CD4-positive, CD25-positive, alpha-beta regulatory T cell (primary cell): ENCODE data around the gene WFDC6. TPM values are rescaled to one million over a fixed set of nuclear protein-coding genes. Genes with fewer than 3 reads are reported as not detected.

Experiments
- ATAC-seq, 2 donors: fragments of 150-1000 bp; cut with Tn5 transposase; one replicate each; pipeline ENCODE4 v1.10.0; 2021; ENCODE audit warnings: low read depth in 2 of 2, moderate number of reproducible peaks in 2 of 2, moderate library complexity in 1 of 2
- DNase-seq, 3 donors: peaks; one replicate each; pipeline versions ENCODE4 v3.0.0 to v3.0.0-alpha.2; 2012 to 2022; ENCODE audit warnings: mixed read lengths in 1 of 3
- H3K27ac ChIP-seq: one replicate; pipeline ENCODE4 v1.7.0; 2013; ENCODE audit warnings: mild to moderate bottlenecking, low read length; ENCODE audit not compliant: insufficient read depth, poor library complexity, severe bottlenecking
- H3K27me3 ChIP-seq: one replicate; pipeline ENCODE4 v1.7.0; 2013; ENCODE audit warnings: low read length; ENCODE audit not compliant: control insufficient read depth, insufficient read depth
- H3K36me3 ChIP-seq: one replicate; pipeline ENCODE4 v1.7.0; 2013; ENCODE audit warnings: mild to moderate bottlenecking, low read length, moderate library complexity; ENCODE audit not compliant: control insufficient read depth, insufficient read depth
- H3K4me1 ChIP-seq: 2 replicates; pipeline ENCODE4 v1.7.0; 2013; ENCODE audit warnings: mild to moderate bottlenecking, low read length; ENCODE audit not compliant: insufficient read depth, control insufficient read depth, poor library complexity, severe bottlenecking
- H3K4me3 ChIP-seq: one replicate; pipeline ENCODE4 v1.7.0; 2013; ENCODE audit warnings: low read depth, mild to moderate bottlenecking, low read length, moderate library complexity
- H3K9me3 ChIP-seq, 2 experiments: 1 replicate in 1 of 2; 2 replicates in 1 of 2; pipeline ENCODE4 v1.7.0; 2013; ENCODE audit warnings: low read length in 2 of 2, mild to moderate bottlenecking in 1 of 2, moderate library complexity in 1 of 2; ENCODE audit not compliant: control insufficient read depth in 2 of 2
- H3K27ac Mint-ChIP-seq, 3 donors: one replicate each; pipeline ENCODE4 v1.8.0; 2020 to 2022; ENCODE audit warnings: mild to moderate bottlenecking in 3 of 3, mixed read lengths in 3 of 3, moderate library complexity in 2 of 3
- H3K27me3 Mint-ChIP-seq: one replicate; pipeline ENCODE4 v1.8.0; 2022; ENCODE audit warnings: mild to moderate bottlenecking, mixed read lengths
- H3K36me3 Mint-ChIP-seq: one replicate; pipeline ENCODE4 v1.8.0; 2020; ENCODE audit warnings: mixed read lengths
- H3K4me1 Mint-ChIP-seq, 4 donors: one replicate each; pipeline ENCODE4 v1.8.0; 2020 to 2022; ENCODE audit warnings: mixed read lengths in 4 of 4, mild to moderate bottlenecking in 1 of 4
- H3K4me3 Mint-ChIP-seq, 4 donors: one replicate each; pipeline ENCODE4 v1.8.0; 2020 to 2022; ENCODE audit warnings: mild to moderate bottlenecking in 4 of 4, mixed read lengths in 4 of 4, moderate library complexity in 3 of 4
- H3K9me3 Mint-ChIP-seq, 7 donors: one replicate each; pipeline ENCODE4 v1.8.0; 2020 to 2022; ENCODE audit warnings: mixed read lengths in 7 of 7, mild to moderate bottlenecking in 3 of 7, moderate library complexity in 2 of 7
- polyA plus RNA-seq, 4 donors: library from polyadenylated mRNA; unstranded; fragments of 300-500 nt; fragmentation: Illumina TruSeq; gene quantifications; one replicate each; pipeline ENCODE4 v1.2.3, GENCODE V29; 2021
- total RNA-seq: library from RNA; stranded (reverse); gene quantifications from one replicate; pipeline ENCODE4 v1.2.3, GENCODE V29; 2022

The WFDC6 gene
- total and polyA plus RNA-seq, 5 donors from 2014 or later, result not detected

- no peaks in the 10 kb centered on the region for H3K36me3 Mint-ChIP-seq
- no peak for ATAC-seq
- no peak within 1 kb of the TSS for H3K4me3 Mint-ChIP-seq
- H3K27ac Mint-ChIP-seq, result no peak within 1 kb of the TSS
- Histone ChIP-seq H3K27ac (no peak within 1 kb of the TSS), H3K27me3 (peaks cover 10% of the 10 kb centered on the region), H3K4me3 (no peak within 1 kb of the TSS), H3K4me1 (no peaks in the 10 kb centered on the region), H3K9me3 (no peaks in the 10 kb centered on the region), H3K36me3 (no peaks in the 10 kb centered on the region)
- H3K27me3 Mint-ChIP-seq, result peaks cover 21% of the 10 kb centered on the region
- no peaks in the 10 kb centered on the region for H3K9me3 Mint-ChIP-seq
- DNase-seq, result no peak
- H3K4me1 Mint-ChIP-seq, result no peaks in the 10 kb centered on the region
These were observed 24.0 kb downstream of the WFDC6 start, which contains the start of gene SPINT3 for GRCh38 chr20:45515147-45515913. Gene SPINT3, minus strand, starts transcription at chr20:45515622. Its CDS starts 14 bp downstream, at chr20:45515608.

- H3K4me3 Mint-ChIP-seq, result no peak overlapping the region
- H3K27ac ChIP-seq, result no peak overlapping the region
- H3K4me3 ChIP-seq, result no peak overlapping the region
- ATAC-seq, result no peak
- peaks cover 6% of the 10 kb centered on the region for H3K27me3 ChIP-seq
- no peaks in the 10 kb centered on the region for H3K36me3 ChIP-seq
- no peak overlapping the region for H3K27ac Mint-ChIP-seq
- peaks cover 49% of the 10 kb centered on the region for H3K27me3 Mint-ChIP-seq
- DNase-seq, result no peak
- no peaks in the 10 kb centered on the region for H3K9me3 ChIP-seq
- H3K4me1 Mint-ChIP-seq, result peaks cover 0 to 2% (median 0%) of the 10 kb centered on the region in 4 donors
- H3K4me1 ChIP-seq, result no peaks in the 10 kb centered on the region
- no peaks in the 10 kb centered on the region for H3K9me3 Mint-ChIP-seq
- H3K36me3 Mint-ChIP-seq, result no peaks in the 10 kb centered on the region
These were observed 28.9 kb downstream of the WFDC6 start for GRCh38 chr20:45510242-45510862.

DNA sequence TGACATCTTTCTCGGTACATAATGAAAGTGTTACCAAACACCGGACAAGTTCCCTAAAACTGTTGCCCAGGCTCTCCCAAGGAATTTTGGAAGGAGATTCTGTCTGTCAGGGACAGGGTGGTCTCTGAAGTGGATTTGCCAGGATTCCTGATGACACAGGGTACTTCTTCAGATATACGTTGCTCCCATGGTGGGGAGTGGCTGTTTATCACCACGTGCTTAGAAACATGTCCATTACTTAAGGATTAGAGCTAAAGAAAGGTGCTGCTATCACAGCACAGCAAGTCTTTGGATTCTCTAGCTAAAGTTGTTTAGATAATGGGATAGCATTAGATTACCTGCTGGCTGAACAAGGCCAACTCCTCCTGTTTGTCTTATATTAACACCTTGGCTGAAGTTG is 30.2 kb downstream of the WFDC6 start:
- no peaks in the 10 kb centered on the region for H3K36me3 ChIP-seq
- H3K4me3 Mint-ChIP-seq, result no peak overlapping the region
- H3K4me1 Mint-ChIP-seq, result peaks cover 0 to 2% (median 0%) of the 10 kb centered on the region in 4 donors
- H3K4me1 ChIP-seq, result no peaks in the 10 kb centered on the region
- peaks cover 9% of the 10 kb centered on the region for H3K27me3 ChIP-seq
- ATAC-seq (no peak), DNase-seq (no peak)
- H3K27me3 Mint-ChIP-seq, result peaks cover 55% of the 10 kb centered on the region
- H3K27ac ChIP-seq, result no peak overlapping the region
- no peaks in the 10 kb centered on the region for H3K9me3 ChIP-seq
- no peak overlapping the region for H3K27ac Mint-ChIP-seq
- no peaks in the 10 kb centered on the region for H3K36me3 Mint-ChIP-seq
- H3K4me3 ChIP-seq, result no peak overlapping the region
- no peaks in the 10 kb centered on the region for H3K9me3 Mint-ChIP-seq

DNA sequence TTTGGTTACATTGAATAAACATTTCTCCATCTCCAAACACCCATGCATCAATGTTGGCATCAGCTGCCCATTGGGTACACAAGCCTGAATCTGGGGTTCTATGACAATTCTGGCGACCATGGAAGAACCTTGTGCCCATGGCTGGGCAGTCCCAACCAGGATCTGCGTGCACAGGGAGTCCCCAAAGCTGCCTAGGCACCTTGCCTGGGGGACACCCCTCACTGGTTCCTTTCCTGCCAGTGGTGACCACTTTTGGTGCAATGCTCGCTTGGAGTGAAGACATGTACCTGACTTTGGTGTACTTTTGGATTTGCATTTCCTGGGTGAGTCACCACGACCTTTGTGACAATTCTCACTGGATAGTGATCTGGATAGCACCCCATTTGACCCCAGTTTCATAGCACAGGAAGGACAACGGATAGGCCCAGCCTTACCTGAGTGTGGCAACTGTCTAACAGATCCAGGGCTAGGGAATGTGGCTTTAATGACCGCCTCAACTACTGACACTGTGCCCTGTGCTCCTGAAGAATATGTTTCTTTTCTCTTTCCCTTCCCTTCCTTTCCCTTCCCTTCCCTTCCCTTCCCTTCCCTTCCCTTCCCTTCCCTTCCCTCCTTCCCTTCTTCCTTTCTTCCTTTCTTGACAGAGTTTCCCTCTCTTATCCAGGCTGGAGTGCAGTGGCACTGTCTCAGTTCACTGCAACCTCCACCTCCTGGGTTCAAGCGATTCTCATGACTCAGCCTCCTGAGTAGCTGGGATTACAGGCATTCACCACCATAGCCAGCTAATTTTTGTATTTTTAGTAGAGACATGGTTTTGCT is 31.0 kb downstream of the WFDC6 start:
- H3K36me3 Mint-ChIP-seq, result no peaks in the 10 kb centered on the region
- H3K27ac ChIP-seq, result no peak overlapping the region

GRCh38 chr20:45507011-45507820 is 32.1 kb downstream of the WFDC6 start:
- ATAC-seq, result no peak
- peaks cover 8% of the 10 kb centered on the region for H3K27me3 ChIP-seq
- peak in 1 of 3 donors; percentile 25 for DNase-seq
- Mint-ChIP-seq H3K27ac (no peak overlapping the region), H3K36me3 (no peaks in the 10 kb centered on the region), H3K27me3 (peaks cover 57% of the 10 kb centered on the region), H3K4me3 (no peak overlapping the region), H3K9me3 (no peaks in the 10 kb centered on the region), H3K4me1 (peaks cover 0 to 2% (median 0%) of the 10 kb centered on the region in 4 donors)
- H3K4me1 ChIP-seq, result no peaks in the 10 kb centered on the region
- no peak overlapping the region for H3K27ac ChIP-seq
- H3K9me3 ChIP-seq, result no peaks in the 10 kb centered on the region
- no peak overlapping the region for H3K4me3 ChIP-seq
- no peaks in the 10 kb centered on the region for H3K36me3 ChIP-seq

More for the DNA sequence above, 31.0 kb downstream of the WFDC6 start:
- H3K4me1 Mint-ChIP-seq, result peaks cover 0 to 2% (median 0%) of the 10 kb centered on the region in 4 donors
- H3K4me3 ChIP-seq, result no peak overlapping the region
- DNase-seq, result no peak
- no peaks in the 10 kb centered on the region for H3K9me3 Mint-ChIP-seq
- ATAC-seq, result no peak
- H3K4me1 ChIP-seq, result no peaks in the 10 kb centered on the region
- peaks cover 57% of the 10 kb centered on the region for H3K27me3 Mint-ChIP-seq
- peaks cover 11% of the 10 kb centered on the region for H3K27me3 ChIP-seq
- no peak overlapping the region for H3K4me3 Mint-ChIP-seq
- no peaks in the 10 kb centered on the region for H3K9me3 ChIP-seq
- H3K27ac Mint-ChIP-seq, result no peak overlapping the region
- no peaks in the 10 kb centered on the region for H3K36me3 ChIP-seq

- no peak overlapping the region for H3K4me3 ChIP-seq
- no peaks in the 10 kb centered on the region for H3K36me3 Mint-ChIP-seq
- H3K27ac Mint-ChIP-seq, result no peak overlapping the region
- DNase-seq (no peak), ATAC-seq (no peak)
- no peaks in the 10 kb centered on the region for H3K9me3 Mint-ChIP-seq
- no peaks in the 10 kb centered on the region for H3K4me1 ChIP-seq
- H3K4me1 Mint-ChIP-seq, result peaks cover 0 to 2% (median 0%) of the 10 kb centered on the region in 4 donors
- H3K36me3 ChIP-seq, result no peaks in the 10 kb centered on the region
- peaks cover 62% of the 10 kb centered on the region for H3K27me3 Mint-ChIP-seq
- no peak overlapping the region for H3K4me3 Mint-ChIP-seq
- no peaks in the 10 kb centered on the region for H3K9me3 ChIP-seq
- peaks cover 16% of the 10 kb centered on the region for H3K27me3 ChIP-seq
- no peak overlapping the region for H3K27ac ChIP-seq
These were observed 32.9 kb downstream of the WFDC6 start for GRCh38 chr20:45506398-45506797.

GRCh38 chr20:45503403-45503802 is 35.9 kb downstream of the WFDC6 start:
- Histone ChIP-seq H3K27me3 (peaks cover 17% of the 10 kb centered on the region), H3K4me1 (no peaks in the 10 kb centered on the region), H3K27ac (no peak overlapping the region), H3K36me3 (no peaks in the 10 kb centered on the region), H3K9me3 (no peaks in the 10 kb centered on the region), H3K4me3 (no peak overlapping the region)
- Mint-ChIP-seq H3K4me1 (peaks cover 0 to 2% (median 0%) of the 10 kb centered on the region in 4 donors), H3K9me3 (no peaks in the 10 kb centered on the region), H3K27me3 (peaks cover 64% of the 10 kb centered on the region), H3K27ac (no peak overlapping the region), H3K4me3 (no peak overlapping the region), H3K36me3 (no peaks in the 10 kb centered on the region)
- no peak for DNase-seq
- no peak for ATAC-seq
